ELR (cell line): ENCODE results near the gene RAB24.
A peak's percentile ranks its signal among the peaks of the same experiment; 100 is the strongest.

Experiments
- DNase-seq: peaks from one replicate; pipeline ENCODE4 v3.0.0-alpha.2; 2015; ENCODE audit warnings: low read depth

RAB24 gene

DNA sequence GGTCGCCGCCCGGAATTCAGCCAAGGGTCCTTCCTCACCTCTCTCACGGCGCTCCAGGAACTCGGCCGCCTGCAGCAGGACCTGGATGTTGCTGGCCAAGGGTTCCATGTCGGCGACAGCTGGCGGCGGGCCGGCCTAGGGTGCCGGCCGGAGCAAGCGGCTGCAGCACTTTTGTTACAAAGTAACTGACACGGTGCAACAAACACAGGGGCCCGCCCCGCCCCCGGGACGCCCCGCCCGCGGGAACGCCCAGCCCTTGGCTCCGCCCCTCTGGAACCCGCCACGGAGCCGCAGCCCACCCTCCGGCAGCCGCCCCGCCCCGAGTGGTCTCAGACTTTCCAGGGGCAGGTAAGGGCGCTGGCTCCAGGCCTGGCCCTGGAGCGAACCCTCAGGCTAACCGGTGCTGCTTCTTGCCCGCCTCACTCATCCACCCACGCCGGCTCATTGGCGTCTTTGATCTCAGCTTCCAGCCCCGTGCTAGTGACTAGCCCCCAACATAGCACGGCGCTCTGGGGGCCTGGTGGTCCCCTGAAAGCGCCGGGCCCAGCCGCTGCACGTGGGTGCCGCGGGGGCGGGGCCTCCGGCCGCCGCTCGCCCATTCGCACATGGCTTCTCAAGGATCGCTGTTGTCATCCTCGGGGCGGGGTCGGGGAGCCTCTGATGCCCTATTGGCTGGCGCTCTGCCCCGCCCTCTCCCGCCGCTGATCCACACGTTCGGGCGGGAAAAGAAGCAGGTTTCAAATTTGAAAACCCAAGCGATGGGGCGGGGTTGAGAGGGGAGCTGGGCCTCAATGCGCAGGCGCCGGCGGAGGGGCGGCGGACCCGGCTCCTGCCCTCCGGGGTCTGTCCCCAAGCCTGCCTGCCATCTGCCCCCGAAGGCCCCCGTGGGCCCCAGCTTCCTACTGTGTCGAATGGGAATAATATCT, 8.5 kb upstream of the RAB24 start, which contains the start of gene MXD3:
MXD3 (minus strand) TSS at position 176 of the 926 bp plus-strand sequence; CDS start at position 108, 68 bp downstream.
- peak; percentile 98 for DNase-seq

DNA sequence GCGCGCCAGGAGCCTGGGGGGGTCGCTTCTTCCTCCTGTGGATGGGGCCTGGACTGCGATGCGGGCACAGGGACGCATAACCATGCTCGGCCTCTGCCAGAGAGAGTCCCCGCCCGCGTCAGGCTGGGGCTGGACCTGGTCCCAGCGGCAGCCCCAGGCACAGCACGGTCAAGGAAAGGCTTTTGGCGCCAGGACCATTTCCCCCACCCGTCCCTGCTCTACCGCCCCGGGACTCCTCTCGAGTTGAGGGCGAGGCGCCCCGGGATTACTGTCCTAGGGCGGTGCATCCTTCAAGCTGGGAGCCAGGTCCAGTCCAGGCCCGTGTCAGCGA, 7.8 kb upstream of the RAB24 start:
- DNase-seq: peak; percentile 56

DNA sequence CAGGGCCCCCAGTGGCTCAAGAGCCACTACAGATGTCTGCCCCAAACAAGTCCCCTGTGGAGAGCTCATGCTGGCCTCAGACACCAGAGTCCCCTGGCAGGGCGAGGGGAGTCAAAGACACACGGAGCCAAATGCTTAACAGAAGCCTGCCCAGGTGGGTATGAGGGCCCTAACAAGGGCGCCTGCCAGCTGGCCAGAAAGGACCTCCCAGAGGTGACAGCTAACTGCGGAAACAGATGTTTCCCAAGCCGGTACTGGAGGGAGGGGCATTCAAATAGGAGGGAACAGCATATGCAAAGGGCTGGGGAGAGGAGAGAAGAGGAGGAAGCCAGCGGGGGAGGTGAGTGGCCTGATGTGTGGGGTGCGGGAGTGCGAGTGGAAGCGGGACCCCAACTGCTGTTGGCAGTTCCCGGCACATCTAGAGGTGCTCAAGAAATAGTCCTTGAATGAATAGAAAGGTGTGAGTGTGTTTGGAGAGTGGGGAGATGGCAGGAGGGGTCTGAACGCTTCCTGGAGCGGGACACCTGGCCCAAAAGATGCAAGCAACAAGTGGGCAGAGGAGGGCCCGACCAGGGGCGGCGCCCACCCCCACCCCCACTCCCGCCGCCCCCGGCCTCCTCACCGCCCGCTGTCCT, 7.4 kb upstream of the RAB24 start:
- peak; percentile 41 for DNase-seq

DNA sequence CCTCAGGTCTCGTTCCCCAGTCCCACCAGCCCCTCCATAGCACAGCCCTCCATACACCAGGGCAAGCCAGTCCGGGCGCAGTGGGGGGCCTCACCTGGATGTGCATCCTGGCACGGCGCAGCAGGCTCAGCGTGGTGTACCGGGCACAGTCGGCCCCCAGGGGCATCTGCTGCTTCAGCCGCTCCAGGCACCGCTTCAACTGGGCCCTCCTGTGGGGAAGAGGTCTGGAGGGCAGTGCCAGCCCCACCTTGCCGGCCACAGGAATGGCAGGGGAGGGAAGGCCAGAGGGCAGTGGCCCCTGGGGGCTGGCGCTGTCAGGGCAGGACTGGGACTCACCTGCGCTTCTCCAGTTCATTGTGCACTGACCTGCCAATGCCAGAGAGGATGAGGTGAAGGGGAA, 6.8 kb upstream of the RAB24 start:
- DNase-seq: no peak

DNA sequence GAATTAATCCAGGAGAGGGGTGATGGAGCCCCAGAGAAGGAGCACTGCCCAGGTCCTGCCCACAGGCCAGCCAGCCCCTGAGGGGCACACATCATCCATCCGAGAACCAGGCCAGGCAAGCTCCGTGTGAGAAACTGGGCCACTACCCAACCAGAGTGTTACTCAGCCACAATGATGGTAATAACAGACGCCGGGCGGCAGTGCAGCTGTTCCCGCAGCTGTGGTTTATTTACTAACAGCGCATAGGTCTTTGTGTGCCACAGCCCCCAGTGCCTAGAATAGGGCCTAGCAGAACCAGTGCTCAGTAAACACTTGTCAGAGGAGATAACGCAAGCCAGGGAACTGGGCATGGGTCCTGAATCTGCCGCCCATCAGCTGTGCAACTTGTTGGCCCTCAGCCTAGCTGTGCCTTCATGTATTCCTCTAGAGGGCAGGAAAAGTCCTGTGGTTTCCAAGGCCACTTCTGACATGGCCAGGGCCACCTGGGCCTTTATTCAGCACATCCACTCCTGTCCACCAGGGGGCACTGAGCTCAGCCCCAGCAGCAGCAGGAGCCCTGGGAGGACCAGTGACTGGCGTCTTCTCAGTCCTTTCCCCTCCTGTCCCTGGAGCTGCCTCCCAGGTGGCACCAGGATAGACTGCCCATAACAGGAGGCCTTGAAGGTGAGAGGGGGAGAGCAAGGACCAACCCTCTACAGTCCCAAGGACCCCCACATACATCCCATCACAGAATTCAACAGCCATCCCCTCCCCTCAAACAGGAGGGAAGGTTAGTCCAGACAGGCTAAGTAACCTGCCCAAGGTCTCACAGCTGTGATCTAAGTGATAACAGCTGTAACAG, 6.1 kb upstream of the RAB24 start:
- peak; percentile 78 for DNase-seq

DNA sequence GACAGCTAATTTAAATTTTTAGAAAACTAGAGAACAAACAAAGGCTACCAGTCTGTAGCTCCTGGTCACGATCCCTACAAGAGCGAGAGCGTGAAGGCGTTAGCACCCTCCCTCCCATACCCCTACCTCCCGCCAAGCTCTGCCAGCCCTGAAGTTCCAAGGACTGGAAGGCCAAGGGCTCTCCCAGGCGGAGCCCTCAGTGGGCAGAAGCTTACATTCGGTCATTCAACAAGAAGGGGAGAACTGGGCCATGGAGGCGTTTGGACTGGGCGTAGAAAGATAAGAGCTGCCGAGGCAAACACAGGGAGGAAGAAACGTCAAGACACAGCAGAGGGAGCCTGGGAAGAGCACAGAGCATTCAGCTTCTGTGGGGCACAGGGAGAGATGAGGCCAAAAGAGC, 5.2 kb upstream of the RAB24 start:
- DNase-seq: no peak

DNA sequence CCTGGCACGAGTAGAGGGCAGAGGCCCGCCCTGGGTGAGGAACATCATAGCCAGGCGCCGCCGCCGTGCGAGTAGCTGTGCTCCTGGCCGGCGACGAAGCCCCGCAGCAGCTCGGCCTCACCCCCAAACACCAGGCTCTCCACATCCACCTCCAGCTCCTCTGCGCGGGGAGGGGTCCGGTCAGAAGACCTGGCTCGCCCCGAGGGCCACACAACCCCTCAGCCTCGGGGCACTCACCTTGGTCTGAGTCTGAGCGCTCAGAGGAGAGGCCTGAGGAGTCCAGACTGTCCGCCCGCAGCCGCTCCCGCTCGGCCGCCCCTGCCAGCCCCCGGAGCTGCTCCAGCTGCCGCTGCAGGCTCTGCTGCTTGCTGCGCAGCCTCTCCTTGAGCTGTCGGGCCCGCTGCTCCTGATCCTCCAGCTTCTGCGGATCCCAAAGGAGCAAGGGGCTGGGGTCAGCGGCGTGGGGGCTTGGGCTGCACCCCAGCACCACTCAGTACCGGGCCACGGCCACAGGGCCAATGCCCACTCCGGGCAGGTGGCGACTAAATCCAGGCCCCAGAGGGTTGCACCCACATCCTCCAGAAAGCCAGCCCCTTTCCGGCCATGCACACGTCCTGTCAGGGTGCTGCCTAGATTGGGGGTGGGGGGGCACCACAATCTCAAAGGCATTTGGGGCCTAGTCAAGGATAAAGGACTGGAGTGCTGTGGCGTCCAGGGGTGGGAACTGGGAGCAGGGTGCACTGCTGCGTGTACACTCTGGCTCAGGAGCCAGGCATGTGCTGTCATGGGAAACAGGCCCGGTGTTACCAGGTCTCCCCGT, 4.2 kb upstream of the RAB24 start:
- no peak for DNase-seq

DNA sequence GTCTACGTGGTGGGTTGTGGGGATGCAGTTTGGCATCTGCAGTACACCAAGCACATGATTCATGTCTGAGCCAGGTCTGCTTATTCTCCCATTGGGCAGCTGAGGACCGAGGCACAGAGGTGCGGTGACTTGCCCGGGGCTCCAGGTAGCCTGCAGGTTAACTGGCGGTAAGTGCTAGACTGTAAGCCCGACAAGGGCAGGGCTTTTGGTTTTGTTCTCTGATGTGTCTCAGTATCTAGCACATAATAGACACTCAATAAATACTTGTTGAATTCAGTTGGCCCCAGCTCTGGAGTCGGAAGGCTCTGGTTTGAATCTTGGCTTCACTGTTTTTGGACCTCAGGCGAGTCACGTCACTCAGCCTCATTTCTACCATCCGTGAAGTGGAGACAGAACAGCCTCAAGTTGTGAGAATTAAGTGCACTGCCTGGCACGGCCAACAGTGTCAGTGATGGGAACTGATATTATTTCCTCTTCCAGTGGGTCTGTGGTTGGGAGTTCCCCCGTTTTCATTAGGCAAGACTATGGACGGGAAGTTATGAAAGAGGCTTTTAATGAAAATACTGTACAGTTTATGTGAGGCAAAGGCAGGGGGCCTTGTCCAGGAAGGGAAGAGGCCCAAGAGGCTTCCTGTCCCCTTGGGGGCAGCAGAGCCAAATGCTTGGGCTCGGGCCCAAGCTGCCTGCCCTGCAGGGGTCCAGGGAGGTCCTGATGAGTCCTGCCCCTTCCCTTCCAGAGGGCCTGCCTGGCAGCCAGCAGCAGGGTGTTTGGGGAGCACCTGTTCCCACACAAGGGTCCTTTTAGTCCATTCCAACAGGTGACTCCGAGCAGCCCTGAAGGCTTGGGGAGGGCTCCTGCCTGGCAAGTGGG, 3.4 kb upstream of the RAB24 start:
- peak; percentile 42 for DNase-seq

DNA sequence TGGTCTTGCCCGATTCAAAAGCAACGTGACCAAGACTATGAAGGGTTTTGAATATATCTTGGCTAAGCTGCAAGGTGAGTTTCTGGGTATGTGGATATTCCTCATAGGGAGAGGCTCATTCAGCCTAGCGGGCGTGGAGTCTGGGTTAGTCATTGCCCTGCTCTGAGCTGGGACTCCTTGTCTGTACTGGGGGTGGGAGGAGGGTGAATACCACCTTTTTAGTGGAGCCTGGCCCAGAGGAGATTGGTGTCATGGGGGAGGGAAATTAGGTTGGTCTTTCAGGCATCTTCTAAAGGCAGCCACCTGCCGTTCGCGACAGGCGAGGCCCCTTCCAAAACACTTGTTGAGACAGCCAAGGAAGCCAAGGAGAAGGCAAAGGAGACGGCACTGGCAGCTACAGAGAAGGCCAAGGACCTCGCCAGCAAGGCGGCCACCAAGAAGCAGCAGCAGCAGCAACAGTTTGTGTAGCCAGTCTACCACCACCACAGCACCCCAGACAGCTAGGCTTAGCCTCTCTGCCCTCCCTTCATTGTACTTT, 2.7 kb upstream of the RAB24 start:
- DNase-seq: peak; percentile 34

DNA sequence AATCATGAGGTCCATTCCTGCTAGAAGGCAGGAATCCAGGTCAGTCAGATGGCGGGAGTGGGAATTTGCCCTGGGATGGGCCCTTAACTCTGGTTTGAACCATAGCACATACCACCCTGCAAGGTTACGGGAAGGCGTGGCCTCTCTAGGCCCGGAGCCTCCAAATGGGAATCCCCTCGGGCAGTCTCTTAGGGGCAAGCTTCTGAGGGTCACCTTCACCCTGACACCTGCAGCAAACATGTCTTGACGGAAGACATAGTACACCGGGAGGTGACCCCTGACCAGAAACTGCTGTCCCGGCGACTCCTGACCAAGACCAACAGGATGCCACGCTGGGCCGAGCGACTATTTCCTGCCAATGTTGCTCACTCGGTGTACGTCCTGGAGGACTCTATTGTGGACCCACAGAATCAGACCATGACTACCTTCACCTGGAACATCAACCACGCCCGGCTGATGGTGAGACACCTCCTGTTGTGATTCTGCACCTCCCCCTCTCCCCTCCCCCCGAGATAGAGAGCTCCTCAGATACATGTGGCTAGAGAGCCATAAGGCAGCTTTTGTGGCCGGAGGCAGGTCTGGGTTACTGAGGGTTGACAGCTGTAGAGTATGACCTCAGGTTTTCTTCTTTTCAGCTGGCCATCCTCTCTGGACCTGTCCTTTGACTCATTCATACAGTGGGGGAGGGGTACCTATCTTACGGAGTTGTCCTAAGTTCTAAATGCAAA, 1.0 kb upstream of the RAB24 start:
- DNase-seq: peak; percentile 70

DNA sequence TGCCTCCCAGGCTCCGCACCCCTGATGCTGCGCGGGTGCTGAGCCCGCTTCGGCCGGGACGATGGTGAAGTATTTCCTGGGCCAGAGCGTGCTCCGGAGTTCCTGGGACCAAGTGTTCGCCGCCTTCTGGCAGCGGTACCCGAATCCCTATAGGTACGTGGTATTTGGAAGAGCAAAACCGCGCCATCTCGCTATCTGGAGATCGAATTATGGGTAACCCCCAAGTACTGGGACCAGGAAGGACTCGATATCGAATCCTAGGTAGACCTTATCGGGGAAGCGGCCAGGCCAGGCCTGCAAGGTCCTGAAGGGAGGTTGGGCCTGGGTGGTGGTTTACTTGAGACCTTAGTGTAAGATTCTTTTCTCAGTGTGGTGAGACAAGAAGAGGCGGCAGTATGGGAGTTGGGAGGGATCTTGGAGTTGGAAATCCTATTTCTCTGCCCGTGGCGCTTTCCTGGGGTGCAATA, 439 bp upstream of the RAB24 start:
- peak; percentile 35 for DNase-seq

DNA sequence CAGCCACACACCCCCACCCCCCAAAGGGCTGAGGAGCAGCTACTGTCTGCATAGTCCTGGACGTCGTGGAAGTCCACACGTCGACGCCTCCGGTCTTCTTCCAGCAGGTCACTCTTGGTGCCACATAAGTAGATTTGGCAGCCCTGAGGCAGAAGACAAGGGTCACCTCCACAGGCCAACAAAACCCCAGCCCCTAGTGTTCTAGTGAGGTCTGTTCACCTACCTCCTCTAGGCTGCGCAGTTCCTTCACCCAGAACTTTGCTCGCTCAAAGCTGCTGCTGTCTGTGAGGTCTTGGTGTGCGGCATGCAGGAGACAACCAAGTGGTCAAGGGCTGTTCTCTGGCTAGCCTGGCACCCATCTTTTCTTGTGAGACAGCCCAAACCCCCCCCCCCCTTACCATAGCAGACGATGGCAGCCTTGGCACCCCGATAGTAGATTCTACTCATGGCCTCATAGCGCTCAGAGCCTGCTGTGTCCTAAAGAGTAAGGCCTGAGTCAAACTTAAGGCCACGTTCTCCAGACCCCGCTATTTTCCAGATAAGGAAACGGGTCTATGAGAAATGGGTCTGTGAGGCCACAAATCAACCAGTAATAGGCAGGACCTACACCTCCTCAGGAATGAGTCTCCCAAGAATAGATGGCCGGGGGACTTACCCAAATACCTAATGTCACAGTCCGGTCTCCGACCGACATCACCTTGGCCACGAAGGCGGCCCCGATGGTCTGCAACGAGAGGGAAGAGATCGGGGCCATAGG, 987 bp downstream of the RAB24 start:
- DNase-seq: peak; percentile 46

DNA sequence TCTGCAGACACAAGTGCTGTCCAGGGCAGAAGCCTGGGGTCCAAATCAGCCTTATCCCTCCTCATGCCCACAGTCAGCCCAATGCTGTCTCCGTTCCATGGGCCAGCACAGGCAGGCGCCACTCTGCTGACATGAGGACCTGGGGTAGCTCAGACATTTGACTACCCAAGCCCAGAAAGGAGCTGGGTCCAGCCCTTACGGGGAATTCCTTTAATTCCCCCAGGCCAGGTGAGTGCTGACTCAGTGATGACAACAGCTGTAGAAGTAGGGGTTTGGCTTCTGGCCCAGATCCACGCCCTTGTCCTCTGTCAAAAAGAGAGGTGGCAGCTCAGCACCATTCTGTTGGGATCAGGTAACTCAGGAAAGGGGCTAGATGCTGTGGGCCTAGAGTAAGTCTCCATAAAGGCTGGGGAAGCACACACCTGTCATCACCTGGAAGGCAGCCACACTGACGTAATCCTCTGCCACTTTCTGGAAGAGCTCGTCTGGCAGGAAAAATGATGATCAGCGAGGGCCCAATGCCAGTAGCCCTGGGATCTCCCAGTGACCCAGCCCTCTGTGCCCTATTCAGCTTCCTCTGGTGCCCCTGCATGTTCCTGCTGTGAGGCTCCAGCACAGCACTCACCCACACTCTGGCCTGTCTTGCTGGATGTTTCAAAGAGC, 1.9 kb downstream of the RAB24 start:
- DNase-seq: peak; percentile 33

DNA sequence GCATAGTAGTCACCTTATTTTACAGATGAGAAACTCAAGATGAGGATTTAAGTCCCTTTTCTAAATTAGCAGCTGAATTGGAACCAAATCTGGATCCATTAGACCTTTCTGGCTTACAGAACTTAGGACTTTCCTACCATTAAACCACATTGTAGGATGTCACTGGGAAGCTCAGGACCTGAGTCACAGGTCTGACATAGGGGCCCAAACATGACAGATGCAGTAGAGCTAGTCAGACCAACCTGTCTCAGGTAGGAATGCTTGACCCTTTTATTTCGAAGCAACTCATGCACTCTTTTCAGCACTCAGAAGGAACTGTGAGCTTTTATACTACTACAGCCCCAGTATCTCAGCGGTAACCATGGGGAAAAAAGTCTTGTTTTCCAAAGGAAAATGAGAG, 2.6 kb downstream of the RAB24 start:
- no peak for DNase-seq

DNA sequence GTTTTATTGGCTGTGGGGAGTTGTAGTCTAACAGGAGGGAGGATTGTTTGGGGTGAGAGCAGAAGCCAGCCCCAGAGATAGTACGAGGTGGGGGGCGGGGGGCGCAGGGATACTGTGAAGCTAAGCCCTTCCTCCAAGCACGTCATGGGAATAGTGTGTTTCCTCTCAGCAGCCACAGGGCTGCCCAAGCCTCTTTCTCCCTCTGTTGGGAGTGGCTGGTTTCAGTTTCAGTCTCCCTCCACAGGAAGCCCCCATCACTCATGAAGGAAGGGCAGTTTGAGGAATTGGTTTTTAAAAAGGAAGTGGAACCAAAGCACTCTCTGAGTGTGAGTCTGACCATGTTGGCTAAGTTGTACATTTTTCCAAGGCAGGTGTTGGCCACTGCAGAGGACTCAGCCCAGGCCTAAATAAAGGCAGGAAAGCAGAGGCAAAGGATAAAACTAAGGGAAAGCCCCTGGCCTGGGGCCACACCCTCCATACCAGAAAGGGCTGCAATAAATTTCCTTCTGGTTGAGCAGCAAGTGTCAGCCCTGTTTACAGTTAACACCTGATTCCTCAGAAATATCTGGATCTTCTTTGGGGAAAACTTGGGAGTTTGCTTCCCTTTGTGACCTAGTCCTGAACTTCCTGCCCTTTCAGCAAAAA, 3.2 kb downstream of the RAB24 start:
- peak; percentile 86 for DNase-seq

DNA sequence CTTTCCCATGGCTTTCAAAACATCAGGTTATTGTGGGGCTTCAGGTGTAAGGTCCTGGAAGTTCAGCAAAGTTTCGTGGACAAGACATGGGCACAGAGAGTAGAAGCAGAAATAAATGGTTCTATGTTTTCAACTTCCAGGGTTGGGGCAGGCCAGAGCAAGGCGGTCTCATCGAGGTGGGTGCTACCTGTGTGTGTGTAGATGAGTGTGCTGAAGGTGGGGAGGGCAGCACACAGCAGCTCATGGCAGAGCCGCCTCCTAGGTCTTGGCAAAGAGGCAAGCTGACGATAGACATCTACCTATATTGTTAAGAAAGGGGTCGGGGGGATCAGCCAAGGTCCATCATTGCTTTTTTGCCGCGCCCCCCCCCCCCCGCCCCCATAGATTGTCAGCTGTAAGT, 3.8 kb downstream of the RAB24 start:
- DNase-seq: no peak

DNA sequence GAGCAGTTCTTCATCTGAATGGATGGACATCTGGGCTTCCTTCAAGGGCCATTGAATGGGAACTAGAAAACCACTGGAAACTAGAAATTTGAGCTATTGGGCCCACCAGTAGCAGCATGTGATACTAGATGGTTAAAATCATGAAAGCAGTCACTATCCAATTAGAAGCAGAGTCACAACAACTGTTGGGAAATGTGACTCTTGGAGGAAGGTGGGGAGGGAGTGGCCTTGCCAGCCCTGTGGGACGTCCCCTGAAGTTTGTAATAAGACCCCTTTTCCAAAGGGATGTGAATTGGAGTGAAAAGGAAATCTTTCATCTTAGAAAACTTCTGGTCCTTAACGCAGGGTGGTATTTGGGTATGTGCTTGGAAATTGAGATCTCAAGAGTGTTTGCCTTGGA, 5.6 kb downstream of the RAB24 start:
- DNase-seq: no peak

DNA sequence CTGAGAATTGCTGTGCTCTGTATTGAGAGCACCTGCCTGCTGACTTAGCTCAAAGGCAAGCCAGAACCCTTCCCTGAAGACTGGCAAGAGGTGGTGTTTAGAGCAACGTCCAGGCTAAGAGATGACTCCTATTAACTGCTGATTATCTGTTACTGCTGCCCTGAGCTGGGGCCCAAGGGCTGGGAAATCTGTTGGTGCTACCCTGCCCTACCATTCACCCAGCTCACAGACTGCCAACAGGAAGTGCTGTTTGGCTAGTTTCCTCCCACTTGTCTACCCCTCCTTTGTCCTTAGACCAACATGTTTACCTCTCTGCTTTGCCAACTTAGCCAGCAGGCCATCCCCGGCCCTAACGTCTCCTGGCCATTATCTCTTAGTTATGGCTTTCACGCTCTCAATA, 6.9 kb downstream of the RAB24 start:
- DNase-seq: no peak
